Loucy (cell line): ENCODE measurements around the gene DZIP1.
A peak's percentile ranks its signal among the peaks of the same experiment; 100 is the strongest.

ENCODE experiments used
- H2AFZ ChIP-seq: fragments of 200-600 bp; sonication (generic); 2 replicates; pipeline ENCODE4 v1.6.0; 2016; ENCODE audit warnings: antibody characterized with exemption, mild to moderate bottlenecking, low read length, moderate library complexity
- H3F3A ChIP-seq: fragments of 200-600 bp; 2 replicates; pipeline ENCODE4 v1.6.0; 2016; ENCODE audit warnings: antibody characterized with exemption, low read depth, mild to moderate bottlenecking
- H3K27me3 ChIP-seq: fragments of 200-600 bp; sonication (generic); 2 replicates; pipeline ENCODE4 v1.6.1; 2014; ENCODE audit warnings: low read length, mild to moderate bottlenecking; ENCODE audit not compliant: insufficient read depth, poor library complexity, severe bottlenecking
- H3K36me3 ChIP-seq: fragments of 200-600 bp; sonication (generic); 2 replicates; pipeline ENCODE4 v1.6.1; 2016; ENCODE audit warnings: low read length; ENCODE audit not compliant: insufficient read depth
- H3K4me1 ChIP-seq: fragments of 200-600 bp; sonication (generic); 2 replicates; pipeline ENCODE4 v1.5.1; 2014; ENCODE audit warnings: low read length, mild to moderate bottlenecking; ENCODE audit not compliant: insufficient read depth, poor library complexity, severe bottlenecking
- H3K4me2 ChIP-seq: fragments of 200-600 bp; sonication (generic); 2 replicates; pipeline ENCODE4 v1.6.0; 2014; ENCODE audit warnings: antibody characterized with exemption, low read length, low read depth, mild to moderate bottlenecking; ENCODE audit not compliant: poor library complexity, severe bottlenecking
- H3K4me3 ChIP-seq: fragments of 200-600 bp; sonication (generic); 2 replicates; pipeline ENCODE4 v1.5.1; 2014; ENCODE audit warnings: low read length, mild to moderate bottlenecking, mixed read lengths; ENCODE audit not compliant: poor library complexity, severe bottlenecking
- H3K79me2 ChIP-seq: fragments of 200-600 bp; sonication (generic); 2 replicates; pipeline ENCODE4 v1.6.1; 2014; ENCODE audit warnings: low read length; ENCODE audit not compliant: insufficient read depth
- H3K9ac ChIP-seq: fragments of 200-600 bp; sonication (generic); 2 replicates; pipeline ENCODE4 v1.6.0; 2014; ENCODE audit warnings: mild to moderate bottlenecking, low read depth, low read length, moderate library complexity; ENCODE audit not compliant: poor library complexity, severe bottlenecking
- H3K9me2 ChIP-seq: fragments of 200-600 bp; sonication (generic); replicated peaks from 2 replicates; pipeline ENCODE4 v1.6.1; 2016; ENCODE audit warnings: low read depth, low read length, mixed read lengths
- H3K9me3 ChIP-seq: fragments of 200-600 bp; sonication (generic); 2 replicates; pipeline ENCODE4 v1.6.1; 2014; ENCODE audit warnings: mild to moderate bottlenecking, antibody characterized with exemption, low read length, low read depth; ENCODE audit not compliant: insufficient read depth
- H4K20me1 ChIP-seq: fragments of 200-600 bp; sonication (generic); 2 replicates; pipeline ENCODE4 v1.6.0; 2014; ENCODE audit warnings: antibody characterized with exemption, low read length, mild to moderate bottlenecking; ENCODE audit not compliant: insufficient read depth, poor library complexity, severe bottlenecking
- CTCF ChIP-seq: fragments of 200-600 bp; sonication (generic); conservative IDR thresholded peaks from 2 replicates; pipeline ENCODE4 v1.5.1; 2014; ENCODE audit warnings: mild to moderate bottlenecking, antibody characterized with exemption, low read length
- EZH2phosphoT487 ChIP-seq: fragments of 200-600 bp; IDR thresholded peaks from 2 replicates; pipeline ENCODE4 v1.6.1; 2018; ENCODE audit warnings: antibody characterized with exemption, mild to moderate bottlenecking, moderate library complexity, borderline replicate concordance

The DZIP1 gene

GRCh38 chr13:95641291-95642027, 3.0 kb downstream of the DZIP1 start:
- no peak overlapping the region for H2AFZ ChIP-seq
- H3K79me2 ChIP-seq = no peaks in the 10 kb centered on the region
- no peaks in the 10 kb centered on the region for H3K27me3 ChIP-seq
- no peaks in the 10 kb centered on the region for H3K9me2 ChIP-seq
- H3K9me3 ChIP-seq = no peaks in the 10 kb centered on the region
- TF ChIP-seq EZH2phosphoT487 = no peak
- no peak for TF ChIP-seq CTCF
- no peaks in the 10 kb centered on the region for H3K36me3 ChIP-seq
- H3K4me3 ChIP-seq = no peak overlapping the region
- H3K9ac ChIP-seq = no peak overlapping the region
- no peak overlapping the region for H3K4me2 ChIP-seq
- H3F3A ChIP-seq = no peaks in the 10 kb centered on the region
- peaks cover 7% of the 10 kb centered on the region for H3K4me1 ChIP-seq
- no peaks in the 10 kb centered on the region for H4K20me1 ChIP-seq

- H3K4me2 ChIP-seq = no peak overlapping the region
- H4K20me1 ChIP-seq = no peaks in the 10 kb centered on the region
- peak overlapping the region; percentile 74; the same call in 1 of the 2 replicates for H2AFZ ChIP-seq
- H3K9ac ChIP-seq = no peak overlapping the region
- H3K27me3 ChIP-seq = no peaks in the 10 kb centered on the region
- H3F3A ChIP-seq = no peaks in the 10 kb centered on the region
- no peaks in the 10 kb centered on the region for H3K79me2 ChIP-seq
- H3K4me3 ChIP-seq = no peak overlapping the region
- H3K9me3 ChIP-seq = no peaks in the 10 kb centered on the region
- TF ChIP-seq CTCF = no peak
- no peaks in the 10 kb centered on the region for H3K36me3 ChIP-seq
- no peaks in the 10 kb centered on the region for H3K9me2 ChIP-seq
- peaks cover 8% of the 10 kb centered on the region for H3K4me1 ChIP-seq
Measured at GRCh38 chr13:95636853-95637252, 7.7 kb downstream of the DZIP1 start.

GRCh38 chr13:95630593-95630992, 13.9 kb downstream of the DZIP1 start:
- Histone ChIP-seq H4K20me1 (no peaks in the 10 kb centered on the region), H3K4me3 (no peak overlapping the region), H3K79me2 (no peaks in the 10 kb centered on the region), H3K9me3 (no peaks in the 10 kb centered on the region), H3K36me3 (no peaks in the 10 kb centered on the region), H3K27me3 (no peaks in the 10 kb centered on the region), H3K9ac (no peak overlapping the region), H3K4me2 (no peak overlapping the region), H2AFZ (no peak overlapping the region), H3K4me1 (no peaks in the 10 kb centered on the region), H3K9me2 (no peaks in the 10 kb centered on the region), H3F3A (no peaks in the 10 kb centered on the region)
- TF ChIP-seq CTCF (no peak), EZH2phosphoT487 (no peak)
